HG02623 (cell line): ENCODE measurements around the gene SAFB2.

Experiments
- ATAC-seq: cut with Tn5 transposase; IDR thresholded peaks from one replicate; pipeline ENCODE4 v1.9.1; 2021; ENCODE audit warnings: moderate library complexity; ENCODE audit not compliant: unreplicated experiment

SAFB2 gene

DNA sequence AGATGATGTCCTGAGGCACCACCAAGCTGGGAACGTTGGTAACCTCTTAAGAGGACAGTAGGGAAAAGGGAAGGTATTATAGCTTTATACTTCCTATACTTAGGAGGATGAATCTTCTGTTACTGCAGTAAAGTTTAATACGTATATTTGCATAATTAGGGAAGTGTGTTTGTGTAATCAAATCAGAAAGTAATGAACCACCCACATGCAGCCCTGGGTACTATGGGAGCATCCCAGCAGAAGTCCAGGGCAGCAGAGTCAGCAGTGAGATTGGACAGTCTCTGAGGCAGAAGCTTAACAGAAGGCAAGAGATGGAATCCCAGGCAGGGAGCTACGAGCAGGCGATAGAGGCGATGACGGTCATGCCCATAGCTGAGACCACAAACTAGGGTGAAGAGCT, 12.9 kb upstream of the SAFB2 start:
- ATAC-seq: no peak

DNA sequence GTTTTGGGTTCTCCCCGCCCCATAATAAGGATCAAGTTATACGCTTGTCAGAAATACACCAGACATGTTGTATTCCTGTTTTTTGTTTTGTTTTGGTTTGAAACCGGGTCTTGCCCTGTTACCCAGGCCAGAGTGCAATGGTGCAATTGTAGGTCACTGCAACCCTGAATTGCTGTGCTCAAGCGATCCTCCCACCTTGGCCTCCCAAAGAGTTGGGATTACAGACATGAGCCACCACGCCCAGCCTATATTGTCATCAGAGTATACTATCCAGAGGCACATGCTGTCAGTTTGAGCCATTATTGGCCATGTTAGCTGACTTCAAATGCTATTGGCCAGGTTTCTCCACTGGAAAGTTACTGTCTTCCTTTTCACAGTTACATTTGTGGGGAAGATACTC, 10.1 kb upstream of the SAFB2 start:
- no peak for ATAC-seq

DNA sequence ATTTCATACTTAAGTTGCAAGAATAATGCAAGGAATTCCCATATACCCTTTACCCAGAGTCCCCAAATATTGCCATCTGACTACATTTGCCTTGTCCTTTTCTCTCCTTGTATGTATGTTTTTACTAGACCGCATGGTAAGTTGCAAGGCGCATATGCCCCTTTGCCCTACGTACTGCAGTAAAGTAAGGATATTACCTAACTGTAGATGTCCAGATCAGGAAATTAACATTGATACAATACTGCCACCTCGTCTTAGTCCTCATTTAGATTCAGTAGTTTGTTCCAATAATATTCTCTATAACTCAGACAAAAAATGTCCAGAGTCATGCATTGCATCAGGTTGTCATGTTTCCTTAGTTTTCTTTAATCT, 9.7 kb upstream of the SAFB2 start:
- ATAC-seq: no peak

DNA sequence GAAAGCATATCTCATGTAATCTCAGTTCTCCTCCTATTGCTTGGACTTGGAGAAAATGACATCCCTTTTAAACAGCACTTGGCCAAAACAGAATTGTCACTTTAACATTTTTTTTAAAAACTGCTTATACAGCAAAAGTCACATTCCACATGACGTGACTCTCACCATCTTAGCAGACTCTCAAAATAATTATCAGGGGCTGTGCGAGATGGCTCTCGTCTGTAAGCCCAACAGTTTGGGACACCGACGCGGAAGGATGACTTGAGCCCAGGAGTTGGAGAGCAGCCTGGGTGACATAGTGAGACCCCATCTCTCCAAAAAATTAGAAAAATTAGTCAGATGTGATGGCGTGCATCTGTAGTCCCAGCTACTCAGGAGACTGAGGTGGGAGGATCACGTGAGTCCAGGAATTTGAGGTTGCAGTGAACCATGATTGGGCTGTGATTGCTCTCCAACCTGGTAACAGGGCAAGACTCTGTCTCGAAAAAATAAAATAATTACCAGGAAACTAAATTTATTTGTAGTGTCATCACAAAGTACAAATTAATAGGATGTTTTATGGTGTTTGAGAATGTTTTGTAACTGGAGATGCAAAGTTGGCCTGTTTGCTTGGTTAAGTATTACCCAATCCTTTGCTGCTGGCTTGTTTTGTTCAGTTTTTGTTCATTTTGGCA, 9.1 kb upstream of the SAFB2 start:
- no peak for ATAC-seq

DNA sequence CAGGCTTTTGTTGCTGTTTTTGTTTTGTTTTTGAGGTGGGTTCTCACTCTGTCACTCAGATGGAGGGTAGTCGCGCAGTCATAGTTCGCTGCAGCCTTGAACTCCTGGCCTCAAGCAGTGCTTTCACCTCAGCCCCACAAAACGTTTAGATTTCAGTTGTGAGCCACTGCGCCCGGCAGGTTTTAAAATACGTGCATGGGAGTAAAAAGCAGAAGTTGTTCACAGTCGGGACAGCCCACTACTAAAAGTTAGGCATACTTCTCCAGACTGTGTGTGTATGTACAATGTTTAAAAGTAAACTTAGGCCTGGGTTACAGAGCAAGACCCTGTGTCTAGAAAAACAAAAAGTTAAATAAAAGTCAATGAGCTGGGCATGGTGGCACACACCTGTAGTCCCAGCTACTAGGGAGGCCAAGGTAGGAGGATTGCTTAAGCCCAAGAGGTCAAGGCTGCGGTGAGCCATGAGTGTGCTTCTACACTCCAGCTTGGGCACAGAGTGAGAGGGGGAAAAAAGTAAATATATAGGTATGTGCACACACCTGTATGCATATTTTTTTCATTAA, 6.4 kb upstream of the SAFB2 start:
- ATAC-seq: no peak

DNA sequence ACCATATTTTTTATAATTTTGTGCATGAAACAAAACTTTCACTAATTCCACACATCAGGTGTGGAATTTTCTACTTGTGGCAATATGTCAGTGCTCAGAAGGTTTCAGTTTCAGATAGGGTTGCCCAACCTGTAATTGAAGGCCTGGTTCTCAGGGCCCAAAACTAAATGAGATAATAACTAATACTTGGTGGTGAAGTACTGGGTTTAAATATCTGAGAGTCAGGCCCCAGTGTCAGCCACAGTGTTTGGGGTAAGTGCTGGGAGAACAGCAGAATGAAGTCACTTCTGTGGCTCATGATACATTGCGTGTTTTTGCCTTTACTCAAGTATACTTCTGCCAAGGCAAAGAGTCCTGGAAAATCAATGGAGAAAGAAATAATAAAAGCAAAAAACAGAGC, 5.9 kb upstream of the SAFB2 start:
- no peak for ATAC-seq

DNA sequence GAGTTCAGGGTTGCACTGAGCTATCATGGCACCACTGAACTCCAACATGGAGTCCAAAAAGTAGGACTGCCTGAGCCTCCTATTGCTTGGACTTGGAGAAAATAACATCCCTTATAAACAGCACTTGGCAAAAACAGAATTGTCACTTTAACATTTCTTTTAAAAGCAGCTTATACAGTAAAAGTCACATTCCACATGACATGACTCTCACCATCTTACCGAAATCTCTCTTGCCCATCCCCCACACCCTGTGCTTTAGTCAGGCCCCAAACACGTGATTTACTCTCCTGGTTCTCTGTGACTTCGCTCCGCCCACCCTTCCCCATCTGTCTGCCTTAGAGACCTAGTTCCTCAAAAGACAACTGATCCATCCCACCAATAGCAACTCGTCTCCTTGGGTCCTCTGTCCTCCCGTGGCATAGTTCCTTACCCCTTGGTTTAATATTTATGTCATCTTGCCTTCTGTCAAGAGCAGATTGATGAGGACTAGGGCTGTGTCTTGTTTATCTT, 4.9 kb upstream of the SAFB2 start:
- no peak for ATAC-seq

DNA sequence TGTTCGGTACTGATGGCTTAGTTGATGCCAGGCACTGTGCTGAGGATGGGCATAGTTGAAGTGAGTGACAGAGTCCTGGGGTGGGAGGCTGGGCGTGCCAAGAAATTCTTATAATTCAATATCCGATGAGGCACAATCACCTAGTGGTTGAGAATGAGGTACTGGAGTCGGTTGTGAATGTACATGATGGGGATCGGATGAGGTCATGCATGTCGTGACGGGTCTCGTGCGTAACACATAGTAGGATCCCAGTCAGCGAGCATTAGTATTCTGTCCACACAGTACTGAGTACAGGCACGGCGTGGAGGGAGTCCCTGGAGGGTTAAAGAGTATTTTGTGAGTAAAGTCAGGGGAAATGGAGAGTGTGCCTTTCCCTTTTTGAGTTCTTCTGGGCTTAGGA, 3.1 kb upstream of the SAFB2 start:
- ATAC-seq: no peak

DNA sequence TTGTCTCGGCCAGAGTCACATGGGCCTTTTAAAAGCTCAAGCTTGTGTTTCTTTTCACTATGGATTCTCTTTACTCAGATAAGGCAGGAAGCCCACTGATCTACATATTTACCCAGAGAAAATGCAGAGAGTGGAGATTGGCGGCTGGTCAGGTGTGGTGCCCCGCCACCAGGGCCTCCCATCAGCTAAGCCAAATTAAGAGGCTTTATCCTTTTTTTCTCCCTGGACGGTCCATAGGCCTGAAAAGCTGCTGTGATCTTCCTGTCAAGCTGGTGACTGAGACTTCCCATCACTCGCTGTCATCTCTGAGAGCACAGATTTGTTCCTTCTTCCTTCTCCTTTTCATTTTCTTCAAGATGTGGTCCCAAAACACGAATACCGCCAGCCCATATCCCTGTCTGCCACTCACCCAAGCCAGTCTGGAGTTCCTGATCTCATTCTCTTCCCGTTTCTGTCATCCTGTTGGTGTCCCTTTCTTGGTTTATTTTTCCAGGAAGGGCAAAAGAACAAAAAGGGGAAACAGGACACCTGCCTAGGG, 2.2 kb upstream of the SAFB2 start:
- no peak for ATAC-seq

DNA sequence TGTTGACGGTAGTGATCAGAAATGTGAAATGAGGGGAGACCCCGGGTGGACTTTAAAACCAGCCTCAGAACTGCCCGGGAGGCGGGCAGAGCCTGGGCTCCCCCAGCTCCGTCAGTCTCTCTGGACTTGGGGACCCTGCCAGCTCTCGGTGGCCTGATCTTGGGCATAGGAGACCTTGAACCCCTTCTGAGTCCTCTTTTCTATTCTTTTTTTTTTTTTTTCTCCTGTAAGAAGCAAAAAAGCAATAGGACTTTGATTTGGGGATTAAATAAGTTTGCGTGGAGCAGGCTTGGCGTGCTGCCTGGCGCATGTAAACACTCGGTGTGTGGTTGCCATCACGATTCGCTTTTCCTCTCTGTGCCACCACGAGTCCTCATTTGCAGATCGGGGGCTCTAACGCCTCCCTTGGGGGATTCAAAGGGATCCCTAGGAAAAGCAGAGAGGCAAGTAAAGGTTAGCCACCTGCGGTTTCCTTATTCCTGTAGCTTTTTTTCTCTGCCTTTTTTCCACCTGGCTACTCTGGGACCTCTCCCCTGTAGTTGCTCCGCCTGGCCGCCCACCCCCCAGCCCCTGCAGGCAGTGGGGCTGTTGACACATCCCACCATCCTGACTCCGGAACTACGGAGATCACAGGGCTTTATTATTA, 1.6 kb upstream of the SAFB2 start:
- no peak for ATAC-seq

DNA sequence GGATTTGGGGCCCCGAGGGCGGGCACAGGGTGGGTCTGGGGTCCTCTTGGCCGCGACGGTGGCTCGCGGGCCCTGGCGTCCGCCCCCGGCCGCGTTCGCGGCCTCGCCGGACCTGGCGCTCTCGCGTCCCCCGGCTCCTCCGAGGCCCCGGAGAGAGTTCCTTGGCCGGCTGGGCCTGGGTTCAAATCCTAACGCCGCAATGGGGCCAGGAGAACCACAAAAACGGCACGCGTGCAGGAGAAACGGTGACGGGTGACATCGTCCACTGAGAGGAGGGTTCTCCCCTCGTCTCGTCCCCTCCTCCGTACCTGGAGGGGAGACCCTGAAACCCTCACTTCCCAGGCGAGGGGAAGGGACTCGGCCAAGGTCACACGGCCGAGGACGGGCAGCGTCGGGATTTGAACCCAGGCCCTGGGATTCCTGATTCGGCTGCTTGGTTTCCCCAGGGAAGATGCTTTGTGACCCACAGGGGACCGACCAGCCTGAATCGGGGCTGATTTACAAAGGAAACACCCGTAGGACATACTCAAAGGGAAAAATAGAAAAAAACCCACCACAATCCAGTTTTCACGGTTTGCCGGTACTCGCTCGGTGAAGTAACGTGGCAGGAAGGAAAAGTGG, 931 bp upstream of the SAFB2 start:
- ATAC-seq: no peak

DNA sequence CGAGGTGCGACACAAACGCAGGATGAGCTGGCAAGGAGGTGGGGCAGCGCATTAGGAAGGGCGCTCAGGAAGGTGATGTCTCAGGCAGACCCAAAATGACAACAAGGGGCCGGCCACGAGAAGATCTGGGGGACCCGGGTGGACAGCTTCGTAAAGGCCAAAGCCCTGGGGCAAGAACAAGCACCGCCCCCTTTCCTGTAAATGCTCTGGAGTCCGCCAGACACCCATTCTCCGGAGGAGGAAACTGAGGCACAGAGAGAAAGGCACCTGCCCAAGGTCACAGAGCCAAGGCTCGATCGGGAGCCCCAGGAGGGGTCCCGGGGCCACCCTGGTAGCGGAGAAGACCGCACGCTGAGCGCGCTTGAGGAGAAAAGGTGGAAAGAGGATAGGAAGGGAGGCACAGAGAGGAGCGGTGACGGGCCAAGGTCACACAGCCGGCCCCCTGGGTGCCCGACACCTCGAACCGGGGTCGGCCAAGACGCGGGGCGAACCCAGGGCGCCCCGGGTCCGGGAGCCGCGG, 571 bp downstream of the SAFB2 start:
- no peak for ATAC-seq

DNA sequence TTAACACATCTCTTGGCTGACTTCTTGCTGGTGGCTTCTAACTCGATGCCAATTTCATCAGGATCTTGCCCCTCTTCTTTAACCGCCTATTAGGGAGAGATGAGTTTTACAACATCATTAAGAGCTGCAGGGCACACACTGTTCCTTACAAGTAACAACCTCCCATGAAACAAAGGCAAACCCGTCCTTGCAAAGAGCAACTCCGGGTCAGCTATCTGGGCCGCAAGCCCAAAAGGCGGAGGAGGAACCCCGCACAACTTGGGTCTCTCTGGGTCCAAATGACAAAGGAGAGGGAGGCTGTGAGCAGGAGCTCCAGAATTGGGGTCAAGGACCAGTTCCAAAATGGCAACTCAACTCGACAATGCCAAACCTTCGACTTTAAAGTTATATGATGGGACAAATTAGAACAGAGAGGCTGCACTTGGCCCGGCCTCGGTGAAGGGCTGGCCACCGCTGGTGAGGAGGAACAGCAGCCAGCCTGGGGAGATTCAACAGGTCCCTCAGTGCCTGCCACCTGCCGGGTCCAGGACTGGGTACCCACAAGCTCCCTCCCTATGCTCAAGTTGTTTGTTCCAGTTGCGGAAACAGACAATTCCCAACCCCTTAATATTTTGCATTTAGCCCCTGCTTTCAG, 1.1 kb downstream of the SAFB2 start:
- no peak for ATAC-seq

DNA sequence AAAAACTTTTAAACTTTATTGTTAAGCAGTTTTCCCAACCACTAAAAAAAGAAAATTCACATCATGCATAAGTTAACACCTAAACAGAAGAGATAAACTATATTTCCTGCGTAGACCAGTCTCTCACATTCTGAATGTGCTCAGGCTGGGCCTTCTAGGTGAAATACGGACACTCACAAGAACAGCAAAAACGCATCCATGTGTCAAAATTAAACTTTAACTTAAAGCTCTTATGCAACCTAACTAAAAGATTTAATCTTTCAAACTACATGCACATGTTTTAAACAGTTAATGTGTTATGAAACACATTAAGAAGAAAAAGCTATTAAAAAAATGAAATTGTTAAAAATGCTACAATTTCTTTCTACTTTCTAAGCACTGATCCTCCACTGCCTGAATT, 2.6 kb downstream of the SAFB2 start:
- ATAC-seq: no peak

DNA sequence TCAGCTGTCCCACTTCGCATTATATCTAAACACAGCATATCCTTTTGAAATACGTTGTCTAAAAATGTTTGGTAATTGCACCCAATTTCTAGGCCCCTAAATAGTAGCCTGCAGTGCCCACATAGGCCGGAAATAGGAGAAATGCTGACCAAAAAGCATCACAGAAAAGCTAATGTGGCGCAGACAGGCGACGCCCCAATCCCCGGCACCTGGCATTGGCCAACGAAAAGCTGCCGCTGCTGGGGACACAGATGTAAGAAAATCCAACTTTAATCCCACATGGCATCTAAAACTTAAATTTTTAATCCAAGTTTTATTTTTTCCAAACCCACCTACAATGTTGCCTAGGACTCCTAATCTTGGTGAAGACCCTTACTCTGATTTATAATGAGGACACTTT, 4.0 kb downstream of the SAFB2 start:
- no peak for ATAC-seq

DNA sequence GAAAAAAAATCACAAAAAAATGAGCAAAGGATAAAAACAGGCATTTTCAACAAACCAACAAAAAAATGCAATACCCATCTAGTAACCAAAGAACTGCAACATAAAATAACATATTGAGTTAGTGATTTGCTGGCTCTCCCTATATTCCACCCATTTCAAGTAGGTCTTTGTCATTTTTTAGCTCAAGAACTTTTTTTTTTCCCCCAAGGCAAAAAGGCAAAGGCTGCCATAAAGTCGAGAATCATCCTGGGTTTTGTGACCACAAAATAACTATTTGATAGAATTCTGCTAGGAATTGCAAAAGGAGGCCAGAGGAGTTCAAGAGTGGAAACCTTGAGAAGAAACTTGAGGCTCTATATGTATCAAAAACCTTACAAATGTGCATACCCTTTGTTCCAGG, 5.5 kb downstream of the SAFB2 start:
- no peak for ATAC-seq

DNA sequence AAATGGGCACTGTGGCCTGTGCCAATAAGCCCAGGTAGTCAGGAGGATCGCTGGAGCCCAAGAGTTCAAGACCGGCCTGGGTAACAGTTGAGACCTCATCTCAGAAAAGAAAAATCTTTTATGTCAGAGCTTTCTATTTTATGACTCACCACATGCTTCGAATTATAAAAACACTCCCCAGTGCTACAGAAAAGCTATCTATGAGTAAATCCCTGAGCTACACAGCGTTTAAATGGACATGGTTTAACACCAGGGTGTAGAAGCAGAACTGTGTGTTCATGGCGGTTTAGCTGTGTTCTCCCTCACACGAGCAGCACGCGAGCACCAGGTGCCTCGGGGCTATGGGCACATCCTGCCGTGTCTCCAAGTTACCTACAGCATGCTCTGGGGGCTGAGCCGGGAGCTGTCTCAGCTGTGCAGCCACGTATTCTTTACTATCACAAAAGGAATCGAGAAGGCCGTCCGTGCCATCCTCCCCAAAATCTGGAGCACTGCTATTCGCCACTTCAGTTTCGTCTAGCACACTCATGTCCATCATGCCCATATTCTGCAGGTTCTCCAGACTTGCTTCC, 6.7 kb downstream of the SAFB2 start:
- ATAC-seq: no peak

DNA sequence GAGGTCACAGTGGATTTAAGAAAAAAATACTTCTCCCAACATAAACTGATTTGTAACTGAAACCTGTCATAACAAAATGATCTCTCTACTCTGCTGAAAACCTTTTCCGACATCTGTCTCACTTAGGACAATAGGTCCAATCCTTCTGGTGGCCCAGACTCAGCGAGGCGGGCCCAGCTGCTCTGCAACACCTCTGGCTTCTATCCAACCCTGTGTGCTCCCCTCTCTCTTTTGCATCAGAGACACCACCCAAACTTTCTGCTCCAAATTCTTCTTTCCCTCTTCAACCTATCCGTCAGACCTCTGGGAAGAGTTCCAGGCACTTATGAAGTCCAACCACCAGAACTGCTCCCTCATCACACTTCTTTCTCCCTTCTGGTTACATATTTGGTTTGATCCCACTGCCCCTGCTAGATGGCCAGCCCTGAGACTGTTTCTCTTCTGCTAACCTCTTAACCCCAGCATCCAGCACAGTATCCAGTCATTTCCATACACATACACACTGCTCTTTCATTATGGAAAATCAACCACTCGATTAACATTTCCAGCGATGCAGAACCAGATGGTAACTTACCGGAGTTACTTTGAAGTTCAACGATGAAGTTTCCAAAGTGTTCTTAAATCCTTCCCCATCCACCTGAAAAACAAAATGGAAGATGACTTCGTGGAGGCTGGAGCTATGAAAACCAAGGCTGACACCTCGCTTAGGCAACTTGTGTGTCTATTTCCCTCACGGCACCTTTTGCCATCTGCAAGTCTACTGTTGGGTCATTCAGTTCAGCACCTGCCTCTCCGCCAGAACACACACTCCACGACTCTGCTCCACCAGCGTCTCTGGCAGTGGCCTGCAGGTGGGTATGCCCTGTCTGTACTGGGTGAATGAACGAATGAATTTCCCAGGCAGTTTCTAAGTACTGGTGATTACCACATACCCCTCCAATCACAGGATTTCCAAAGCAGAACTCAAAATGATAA, 9.4 kb downstream of the SAFB2 start:
- ATAC-seq: no peak

DNA sequence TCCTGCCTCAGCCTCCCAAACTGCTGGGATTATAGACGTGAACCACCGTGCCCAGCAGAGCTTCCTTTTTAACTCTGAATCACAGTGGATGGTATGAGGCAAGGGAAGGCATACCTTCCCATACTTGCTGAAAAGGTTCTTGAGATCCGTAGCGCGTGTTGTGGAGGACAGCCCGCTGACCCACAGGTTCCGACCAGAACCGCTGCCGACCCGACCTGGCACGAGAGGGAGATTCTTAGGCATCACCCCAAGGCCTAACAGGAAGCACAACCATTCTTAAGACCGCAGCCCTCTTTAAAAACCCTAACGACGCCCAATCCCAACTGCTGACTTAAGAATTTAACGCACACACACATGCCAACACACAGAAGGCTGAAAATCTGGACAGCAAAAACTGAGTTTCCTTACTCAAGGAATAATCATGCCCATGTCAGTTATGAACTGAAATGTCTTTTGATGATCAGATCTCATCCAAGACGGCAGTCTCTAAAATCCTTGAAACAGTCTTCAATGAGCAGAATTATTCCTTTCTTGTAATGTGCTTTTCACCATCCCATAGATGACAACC, 12.6 kb downstream of the SAFB2 start:
- ATAC-seq: no peak
